HUES48 (cell line): Measurements from ENCODE around the gene MALRD1.

ENCODE experiments used
- H3K27ac ChIP-seq: one replicate; pipeline ENCODE4 v1.7.0; 2013; ENCODE audit warnings: low read depth, low read length, inconsistent platforms
- H3K27me3 ChIP-seq: 2 replicates; pipeline ENCODE4 v1.6.1; 2013; ENCODE audit warnings: mild to moderate bottlenecking, low read length; ENCODE audit not compliant: control insufficient read depth, insufficient read depth
- H3K36me3 ChIP-seq: 2 replicates; pipeline ENCODE4 v1.6.1; 2013; ENCODE audit warnings: low read length; ENCODE audit not compliant: control insufficient read depth, insufficient read depth
- H3K4me1 ChIP-seq: 2 replicates; pipeline ENCODE4 v1.6.1; 2013; ENCODE audit warnings: mild to moderate bottlenecking, low read length; ENCODE audit not compliant: control insufficient read depth, insufficient read depth
- H3K4me3 ChIP-seq: 2 replicates; pipeline ENCODE4 v1.5.1; 2013; ENCODE audit warnings: mild to moderate bottlenecking, low read depth, low read length
- H3K9ac ChIP-seq: 2 replicates; pipeline ENCODE4 v1.6.1; 2013; ENCODE audit warnings: mild to moderate bottlenecking, low read depth, low read length, moderate library complexity
- H3K9me3 ChIP-seq: 2 replicates; pipeline ENCODE4 v1.6.1; 2013; ENCODE audit warnings: low read length; ENCODE audit not compliant: control insufficient read depth, insufficient read depth

MALRD1 gene

DNA sequence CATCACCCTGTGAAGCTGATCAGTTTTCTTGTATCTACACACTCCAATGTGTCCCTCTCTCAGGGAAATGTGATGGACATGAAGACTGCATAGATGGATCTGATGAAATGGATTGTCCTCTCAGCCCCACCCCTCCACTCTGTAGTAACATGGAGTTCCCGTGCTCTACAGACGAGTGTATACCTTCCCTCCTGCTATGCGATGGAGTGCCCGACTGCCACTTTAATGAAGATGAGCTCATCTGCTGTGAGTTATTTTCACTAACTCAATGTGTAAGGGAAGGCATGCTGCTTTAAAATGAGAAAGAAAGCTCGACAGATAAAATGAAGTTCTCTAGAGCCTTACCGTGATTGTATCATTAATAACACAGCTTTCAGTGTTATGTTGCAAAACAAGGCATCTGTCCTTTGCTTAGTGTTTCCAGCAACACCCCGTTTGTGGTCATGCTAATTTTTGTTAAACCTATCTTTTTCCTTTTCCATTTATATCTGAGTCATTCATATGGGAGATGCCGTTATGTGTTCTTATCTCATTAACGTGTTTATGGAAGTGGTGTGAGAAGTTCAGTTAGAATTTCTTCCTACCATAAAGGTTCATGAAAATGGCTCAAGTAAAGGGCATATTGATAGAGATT is 546.7 kb downstream of the MALRD1 start:
- Histone ChIP-seq H3K36me3 (no peaks in the 10 kb centered on the region), H3K27me3 (no peaks in the 10 kb centered on the region), H3K9me3 (no peaks in the 10 kb centered on the region), H3K4me3 (no peak overlapping the region), H3K9ac (no peak overlapping the region), H3K27ac (no peak overlapping the region), H3K4me1 (no peaks in the 10 kb centered on the region)

DNA sequence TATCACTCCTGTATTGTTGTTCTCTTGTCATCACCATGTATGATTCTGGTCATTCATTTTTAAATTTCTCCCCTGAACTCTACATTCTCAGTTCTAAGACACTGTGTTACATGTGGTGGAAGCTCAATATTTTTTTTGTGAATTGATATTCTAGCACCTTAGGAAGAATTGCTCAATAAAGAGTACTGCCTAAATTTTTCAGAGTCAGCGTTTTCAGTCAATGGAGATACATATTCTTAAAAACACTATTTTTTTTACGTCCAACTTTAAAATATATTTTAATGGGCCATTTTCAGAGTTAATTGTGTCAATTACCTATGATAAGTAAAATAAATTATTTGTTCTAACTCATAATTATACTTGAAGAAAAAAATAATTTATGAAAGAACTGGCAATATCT is 557.2 kb downstream of the MALRD1 start:
- Histone ChIP-seq H3K36me3 (no peaks in the 10 kb centered on the region), H3K4me1 (no peaks in the 10 kb centered on the region), H3K9me3 (no peaks in the 10 kb centered on the region), H3K27me3 (no peaks in the 10 kb centered on the region), H3K9ac (no peak overlapping the region), H3K27ac (no peak overlapping the region), H3K4me3 (no peak overlapping the region)

- Histone ChIP-seq H3K9me3 (no peaks in the 10 kb centered on the region), H3K4me1 (no peaks in the 10 kb centered on the region), H3K4me3 (no peak overlapping the region), H3K36me3 (no peaks in the 10 kb centered on the region), H3K27me3 (no peaks in the 10 kb centered on the region), H3K9ac (no peak overlapping the region), H3K27ac (no peak overlapping the region)
Observed at GRCh38 chr10:19606968-19607367, 558.4 kb downstream of the MALRD1 start.

- H3K4me3 ChIP-seq, result no peak overlapping the region
Observed at GRCh38 chr10:19611775-19612174, 563.2 kb downstream of the MALRD1 start.

GRCh38 chr10:19616966-19617365 is 568.4 kb downstream of the MALRD1 start:
- Histone ChIP-seq H3K9ac (no peak overlapping the region), H3K4me3 (no peak overlapping the region), H3K4me1 (no peaks in the 10 kb centered on the region), H3K36me3 (no peaks in the 10 kb centered on the region), H3K27me3 (no peaks in the 10 kb centered on the region), H3K27ac (no peak overlapping the region), H3K9me3 (no peaks in the 10 kb centered on the region)

More at GRCh38 chr10:19611775-19612174, 563.2 kb downstream of the MALRD1 start:
- H3K4me1 ChIP-seq, result no peaks in the 10 kb centered on the region
- no peak overlapping the region for H3K9ac ChIP-seq
- no peaks in the 10 kb centered on the region for H3K9me3 ChIP-seq
- H3K27ac ChIP-seq, result no peak overlapping the region
- no peaks in the 10 kb centered on the region for H3K27me3 ChIP-seq
- no peaks in the 10 kb centered on the region for H3K36me3 ChIP-seq

- Histone ChIP-seq H3K36me3 (no peaks in the 10 kb centered on the region), H3K27me3 (no peaks in the 10 kb centered on the region), H3K4me3 (no peak overlapping the region), H3K9ac (no peak overlapping the region), H3K4me1 (no peaks in the 10 kb centered on the region), H3K9me3 (no peaks in the 10 kb centered on the region), H3K27ac (no peak overlapping the region)
Observed at GRCh38 chr10:19620811-19621210, 572.2 kb downstream of the MALRD1 start.

DNA sequence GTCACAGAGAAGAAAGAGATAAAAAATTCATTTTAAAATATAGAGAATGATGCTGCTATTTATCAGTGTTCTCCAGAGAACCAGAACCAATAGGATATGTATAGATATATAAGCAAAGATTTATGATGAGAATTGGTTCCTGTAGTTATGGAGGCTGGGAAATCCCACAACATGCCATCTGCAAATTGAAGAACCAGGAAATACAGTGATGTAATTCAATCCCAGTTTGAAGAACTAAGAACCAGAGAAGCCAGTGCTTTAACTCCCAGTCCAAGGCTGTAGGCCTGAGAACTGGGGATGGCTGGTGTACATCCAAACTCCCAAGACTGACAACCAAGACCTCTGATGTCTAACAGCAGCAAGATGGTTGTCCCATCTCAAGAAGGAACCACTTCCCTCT is 574.7 kb downstream of the MALRD1 start:
- Histone ChIP-seq H3K4me3 (no peak overlapping the region), H3K36me3 (no peaks in the 10 kb centered on the region), H3K4me1 (no peaks in the 10 kb centered on the region), H3K27ac (no peak overlapping the region), H3K9ac (no peak overlapping the region), H3K9me3 (no peaks in the 10 kb centered on the region), H3K27me3 (no peaks in the 10 kb centered on the region)

DNA sequence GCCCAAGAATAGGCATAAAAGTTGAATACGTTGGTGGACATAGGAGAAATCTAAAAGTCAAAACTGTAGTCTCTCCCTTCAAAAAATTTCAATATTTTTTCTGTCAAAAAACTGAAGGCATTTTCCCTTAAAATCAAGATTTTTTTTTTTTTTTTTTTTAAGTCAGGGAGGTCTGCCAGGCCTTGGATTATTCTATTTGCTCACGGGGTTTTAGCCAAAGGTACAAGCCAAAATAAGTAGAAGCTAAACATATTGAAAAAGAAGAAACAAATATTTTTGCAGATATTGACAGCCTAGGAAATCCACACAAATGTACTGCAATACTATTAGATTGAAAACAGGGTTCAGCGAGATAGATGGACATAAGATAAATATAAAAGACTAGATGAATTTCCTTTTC is 577.6 kb downstream of the MALRD1 start:
- Histone ChIP-seq H3K9me3 (no peaks in the 10 kb centered on the region), H3K4me3 (no peak overlapping the region), H3K27me3 (no peaks in the 10 kb centered on the region), H3K36me3 (no peaks in the 10 kb centered on the region), H3K4me1 (peaks cover 12% of the 10 kb centered on the region; the same call in 1 of the 2 replicates), H3K9ac (no peak overlapping the region), H3K27ac (no peak overlapping the region)

DNA sequence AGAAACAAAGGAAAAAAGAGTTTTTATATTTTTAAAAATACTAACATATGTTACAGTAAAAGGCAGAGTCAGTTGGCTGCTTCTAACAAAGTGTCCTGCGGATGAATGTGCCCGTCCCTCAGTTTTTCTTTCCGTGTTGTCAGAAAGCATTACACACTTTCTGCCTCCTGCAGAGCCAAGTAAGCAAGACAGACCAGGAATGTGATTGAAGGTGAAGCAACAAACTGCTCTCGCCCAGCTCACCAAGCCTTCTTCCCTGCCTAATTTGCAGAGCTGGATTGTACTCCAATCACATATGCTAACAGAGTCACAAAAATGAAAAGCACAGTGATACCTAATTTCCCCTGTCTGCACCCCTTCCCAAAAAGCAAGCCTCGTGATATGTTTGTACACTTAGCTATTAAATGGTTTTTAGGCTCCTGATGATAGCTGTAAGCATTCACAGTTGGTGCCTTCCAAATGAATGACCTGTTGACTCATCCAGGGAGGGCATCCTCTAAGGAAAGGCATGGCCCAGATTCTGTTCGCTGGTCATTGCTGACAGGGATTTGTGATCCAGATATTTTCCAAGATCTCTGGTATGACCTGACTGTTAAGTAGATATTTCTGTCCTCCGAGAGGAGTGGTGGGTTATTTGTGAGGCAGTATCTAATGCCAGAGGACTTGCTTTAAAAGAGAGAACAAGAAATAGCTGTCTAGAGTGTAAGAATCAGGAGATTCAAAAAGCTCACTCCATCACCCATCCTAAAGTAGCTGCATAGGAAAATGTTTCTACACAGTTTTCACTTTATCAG is 580.4 kb downstream of the MALRD1 start:
- Histone ChIP-seq H3K36me3 (no peaks in the 10 kb centered on the region), H3K4me1 (peaks cover 12% of the 10 kb centered on the region; the same call in 1 of the 2 replicates), H3K4me3 (no peak overlapping the region), H3K27ac (peak overlapping the region; percentile 30), H3K9me3 (no peaks in the 10 kb centered on the region), H3K27me3 (no peaks in the 10 kb centered on the region), H3K9ac (no peak overlapping the region)

DNA sequence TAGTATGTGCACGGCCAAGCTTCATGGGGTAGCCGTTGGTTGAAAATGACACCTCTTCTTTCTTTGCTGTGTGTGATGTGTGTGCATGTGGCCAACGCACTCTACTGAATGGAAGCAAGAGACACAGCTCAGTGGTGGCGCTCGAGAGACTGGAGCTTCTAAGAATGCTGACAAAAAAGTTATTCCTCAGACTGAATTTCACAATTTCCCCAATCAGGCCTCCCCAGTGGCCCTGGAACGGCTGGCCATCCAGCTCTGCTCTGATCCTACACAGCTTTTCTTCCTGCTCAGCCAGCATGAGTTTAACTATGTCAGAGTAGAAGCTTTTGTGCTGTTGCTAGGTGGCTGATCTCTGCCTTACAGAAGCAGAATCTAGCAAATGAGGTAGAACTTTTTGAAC is 581.0 kb downstream of the MALRD1 start:
- no peak overlapping the region for H3K4me3 ChIP-seq
- no peaks in the 10 kb centered on the region for H3K36me3 ChIP-seq
- H3K27ac ChIP-seq, result peak overlapping the region; percentile 40
- H3K9ac ChIP-seq, result no peak overlapping the region
- no peaks in the 10 kb centered on the region for H3K9me3 ChIP-seq
- H3K27me3 ChIP-seq, result no peaks in the 10 kb centered on the region
- H3K4me1 ChIP-seq, result peaks cover 12% of the 10 kb centered on the region; the same call in 1 of the 2 replicates

DNA sequence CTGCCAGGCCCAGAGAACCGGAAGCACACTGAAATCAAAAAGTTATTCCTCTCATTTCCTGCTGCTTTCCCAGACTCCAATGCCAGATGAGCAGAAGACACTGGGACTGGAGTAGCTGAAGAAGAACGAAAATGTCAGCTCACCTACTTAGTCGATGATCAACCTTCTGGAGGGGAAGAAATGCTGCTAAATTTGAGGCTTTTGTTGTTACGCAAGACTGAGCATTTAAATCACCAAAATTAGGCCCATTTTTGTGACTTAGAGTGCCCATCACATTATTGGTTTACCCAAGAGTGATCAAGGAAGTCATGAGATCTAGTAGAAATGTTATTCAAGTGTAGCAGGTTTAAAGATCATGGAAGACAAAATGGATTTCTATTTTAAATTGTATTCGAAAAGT is 585.6 kb downstream of the MALRD1 start:
- no peak overlapping the region for H3K27ac ChIP-seq
- no peaks in the 10 kb centered on the region for H3K9me3 ChIP-seq
- H3K36me3 ChIP-seq, result no peaks in the 10 kb centered on the region
- H3K4me1 ChIP-seq, result peaks cover 8% of the 10 kb centered on the region; the same call in 1 of the 2 replicates
- no peak overlapping the region for H3K9ac ChIP-seq
- no peaks in the 10 kb centered on the region for H3K27me3 ChIP-seq
- no peak overlapping the region for H3K4me3 ChIP-seq
